Measurements from ENCODE around the gene TSSK2.
A peak's percentile ranks its signal among the peaks of the same experiment; 100 is the strongest.

TSSK2 gene

DNA sequence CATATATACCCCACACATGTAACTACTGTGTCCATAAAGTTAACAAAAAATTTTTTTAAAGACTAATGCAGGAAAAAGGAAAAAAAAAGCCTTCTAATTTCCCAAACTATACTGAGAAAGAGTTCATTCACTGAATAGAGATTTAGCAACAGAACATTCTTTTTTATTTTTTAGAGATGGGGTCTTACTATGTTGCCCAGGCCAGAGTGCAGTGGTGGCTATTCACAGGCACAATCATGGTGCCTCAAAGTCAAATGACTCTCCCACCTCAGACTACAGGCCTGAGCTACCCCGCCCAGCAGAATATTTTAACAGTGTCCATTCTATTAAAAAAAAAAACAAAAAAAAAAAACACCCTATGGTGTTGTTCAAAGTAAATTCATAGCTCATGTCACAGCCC lies 34.6 kb upstream of the TSSK2 start:
- H3K27ac Mint-ChIP-seq, result no peak overlapping the region
- no peaks in the 10 kb centered on the region for H3K4me1 Mint-ChIP-seq (ENCODE audit: low read depth)
- peaks cover 9% of the 10 kb centered on the region for H3K36me3 Mint-ChIP-seq (ENCODE audit: low read depth)
- H3K27me3 Mint-ChIP-seq (ENCODE audit: low read depth), result no peaks in the 10 kb centered on the region
- no peak overlapping the region for H3K4me3 Mint-ChIP-seq
- no peaks in the 10 kb centered on the region for H3K9me3 Mint-ChIP-seq
- no peak for DNase-seq (ENCODE audit: low spot score)

DNA sequence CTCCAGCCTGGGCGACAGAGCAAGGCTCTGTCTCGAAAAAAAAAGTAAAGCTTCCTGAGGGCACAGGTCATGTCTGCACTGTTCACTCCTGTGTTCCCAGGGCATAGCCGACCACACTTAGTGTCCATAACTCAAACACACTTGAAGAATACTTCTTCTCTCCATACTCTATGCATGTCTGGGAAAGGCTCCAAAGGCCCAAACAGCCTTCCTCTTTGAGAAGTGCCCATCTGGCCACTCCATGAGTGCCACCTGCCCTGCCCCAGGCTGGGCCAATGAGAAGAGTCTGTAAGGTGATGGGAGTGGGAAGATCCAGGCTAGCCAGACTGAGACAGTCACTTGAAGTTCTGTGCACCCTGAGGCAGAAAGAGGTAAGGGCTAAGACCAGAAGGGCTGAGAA lies 33.6 kb upstream of the TSSK2 start:
- Mint-ChIP-seq H3K36me3 (ENCODE audit: low read depth) (peaks cover 9% of the 10 kb centered on the region), H3K27ac (no peak overlapping the region), H3K9me3 (no peaks in the 10 kb centered on the region), H3K27me3 (ENCODE audit: low read depth) (no peaks in the 10 kb centered on the region), H3K4me1 (ENCODE audit: low read depth) (no peaks in the 10 kb centered on the region), H3K4me3 (no peak overlapping the region)
- DNase-seq (ENCODE audit: low spot score), result no peak

DNA sequence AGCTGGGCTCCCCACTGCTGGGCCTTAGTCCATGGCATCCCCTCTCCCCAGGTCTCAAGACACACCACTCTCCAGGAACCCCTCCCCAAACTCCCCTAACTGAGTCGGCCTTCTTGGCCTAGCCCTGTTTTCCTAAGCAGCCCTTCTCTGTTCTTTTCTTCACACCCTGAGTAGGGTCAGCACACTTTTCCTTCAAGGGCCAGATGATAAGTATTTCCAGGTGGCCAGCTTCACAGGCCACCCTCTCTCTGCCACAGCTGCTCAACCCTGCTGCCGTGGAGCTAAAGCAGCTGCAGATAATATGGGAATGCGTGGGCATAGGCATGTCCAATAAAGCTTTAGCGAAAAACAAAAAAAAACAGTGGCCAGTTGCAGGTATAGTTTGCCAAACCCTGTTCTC lies 33.0 kb upstream of the TSSK2 start:
- Mint-ChIP-seq H3K27me3 (ENCODE audit: low read depth) (no peaks in the 10 kb centered on the region), H3K36me3 (ENCODE audit: low read depth) (peaks cover 9% of the 10 kb centered on the region), H3K4me3 (no peak overlapping the region), H3K27ac (no peak overlapping the region), H3K9me3 (no peaks in the 10 kb centered on the region), H3K4me1 (ENCODE audit: low read depth) (no peaks in the 10 kb centered on the region)
- DNase-seq (ENCODE audit: low spot score), result no peak

DNA sequence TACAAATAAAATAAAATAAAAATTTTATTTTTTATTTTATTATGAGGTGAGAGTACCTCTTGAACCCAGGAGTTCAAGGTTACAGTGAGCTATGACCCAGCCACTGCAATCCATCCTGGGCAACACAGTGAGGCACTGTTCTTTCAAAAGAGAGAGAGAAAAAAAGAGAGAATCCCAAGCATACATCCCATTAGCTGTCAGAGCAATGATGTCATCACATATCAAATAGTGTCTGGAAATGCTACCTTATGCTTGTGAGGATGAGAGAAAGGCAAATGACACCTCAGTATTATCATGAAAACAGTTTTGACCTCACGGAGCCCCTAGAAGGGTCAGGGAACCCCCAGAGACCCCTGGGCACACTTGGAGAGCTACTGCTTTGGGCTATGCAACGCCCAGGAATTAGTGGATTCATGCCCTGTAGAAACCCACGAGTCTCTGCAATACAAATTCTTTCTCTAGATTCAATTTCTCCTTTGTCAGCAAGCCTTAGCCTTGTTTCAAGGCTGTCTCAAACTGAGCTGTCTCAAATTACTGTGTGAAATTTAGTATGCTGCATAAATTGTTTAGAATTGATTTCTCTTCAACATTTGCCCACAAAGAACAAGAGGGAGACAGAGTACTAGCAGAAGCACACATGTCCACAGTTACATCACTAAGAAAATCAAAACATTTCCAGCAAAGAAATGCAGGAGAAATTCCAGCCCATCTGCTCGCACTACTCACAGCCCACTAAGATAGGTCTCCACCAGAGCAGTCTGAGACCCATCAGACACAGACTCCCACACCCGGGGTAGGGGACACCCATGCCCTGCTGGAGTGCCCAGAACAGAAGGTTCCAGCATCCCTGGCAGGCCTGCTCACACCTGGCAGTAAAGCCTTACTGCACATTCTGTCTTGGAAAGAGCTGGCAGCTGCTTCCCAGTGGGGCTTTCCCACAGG lies 27.0 kb upstream of the TSSK2 start:
- Mint-ChIP-seq H3K27ac (no peak overlapping the region), H3K36me3 (ENCODE audit: low read depth) (peaks cover 7% of the 10 kb centered on the region), H3K9me3 (no peaks in the 10 kb centered on the region), H3K4me1 (ENCODE audit: low read depth) (peaks cover 12% of the 10 kb centered on the region), H3K27me3 (ENCODE audit: low read depth) (no peaks in the 10 kb centered on the region), H3K4me3 (no peak overlapping the region)
- DNase-seq (ENCODE audit: low spot score), result no peak

DNA sequence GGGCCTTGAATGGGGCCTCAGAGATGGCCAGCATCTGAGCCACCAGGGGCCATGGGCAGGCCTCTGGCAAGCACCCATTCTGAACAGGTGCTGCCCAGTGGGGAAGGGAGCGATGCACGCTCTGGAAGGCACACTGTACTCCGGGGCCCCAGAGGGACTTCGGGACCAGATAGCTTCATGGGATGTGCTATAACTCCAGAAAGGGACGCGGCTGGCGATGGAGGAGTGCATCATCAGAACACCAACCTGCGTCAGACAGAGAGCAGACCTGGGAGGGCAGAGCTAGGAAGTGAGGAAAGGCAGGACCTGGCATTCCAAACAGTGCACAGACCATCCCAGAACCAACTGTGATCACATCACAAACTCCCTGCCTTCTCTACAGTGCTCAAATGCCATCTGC lies 25.7 kb upstream of the TSSK2 start:
- Mint-ChIP-seq H3K9me3 (no peaks in the 10 kb centered on the region), H3K4me3 (no peak overlapping the region), H3K27ac (no peak overlapping the region), H3K4me1 (ENCODE audit: low read depth) (peaks cover 24% of the 10 kb centered on the region), H3K36me3 (ENCODE audit: low read depth) (peaks cover 7% of the 10 kb centered on the region), H3K27me3 (ENCODE audit: low read depth) (no peaks in the 10 kb centered on the region)
- no peak for DNase-seq (ENCODE audit: low spot score)

DNA sequence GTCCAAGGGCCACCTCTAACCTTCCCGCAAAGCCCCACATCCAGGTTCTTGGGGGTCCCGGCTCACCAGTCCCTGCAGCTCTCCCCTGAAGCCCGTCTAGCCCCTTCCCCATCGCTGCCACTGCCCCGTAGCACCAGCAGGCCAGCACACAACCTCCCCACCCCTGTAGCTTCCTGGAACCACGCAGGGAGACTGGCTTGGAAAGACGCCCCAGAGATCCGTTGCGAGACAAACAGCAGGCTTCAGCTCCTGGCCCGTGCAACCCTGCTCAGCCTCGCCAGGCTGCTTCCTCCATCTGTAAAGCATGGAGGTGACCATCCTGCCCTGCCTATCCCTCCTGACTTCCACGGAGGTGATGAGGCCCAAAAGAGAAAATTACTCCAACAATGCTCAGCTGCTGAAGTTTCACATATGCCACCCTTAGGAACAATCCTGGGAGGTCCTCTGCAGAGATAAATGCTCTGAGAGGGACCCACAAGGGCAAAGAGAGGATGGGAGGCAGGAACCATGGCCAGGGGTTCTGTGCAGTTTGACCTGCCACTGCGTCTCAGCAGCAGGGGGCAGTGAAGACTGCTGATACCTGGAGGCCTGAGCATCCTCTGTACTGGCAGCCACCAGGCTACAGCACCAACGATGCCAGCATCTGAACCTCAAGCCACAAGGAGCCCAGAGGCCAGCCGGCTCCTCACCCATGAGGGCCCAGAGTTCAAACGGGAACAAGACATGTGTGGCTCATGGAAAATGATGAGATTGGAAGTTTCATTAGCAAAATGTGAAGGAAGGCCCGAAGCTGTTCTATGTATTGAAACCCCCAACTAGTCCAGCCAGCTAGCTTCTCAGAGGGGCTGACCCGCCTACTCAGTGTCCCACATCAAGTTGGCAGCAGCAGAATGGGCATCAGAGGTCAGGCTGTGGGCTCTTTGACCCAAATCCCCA lies 25.0 kb upstream of the TSSK2 start:
- Mint-ChIP-seq H3K9me3 (no peaks in the 10 kb centered on the region), H3K4me3 (no peak overlapping the region), H3K27ac (no peak overlapping the region), H3K27me3 (ENCODE audit: low read depth) (no peaks in the 10 kb centered on the region), H3K36me3 (ENCODE audit: low read depth) (peaks cover 7% of the 10 kb centered on the region), H3K4me1 (ENCODE audit: low read depth) (peaks cover 27% of the 10 kb centered on the region)
- DNase-seq (ENCODE audit: low spot score), result no peak

DNA sequence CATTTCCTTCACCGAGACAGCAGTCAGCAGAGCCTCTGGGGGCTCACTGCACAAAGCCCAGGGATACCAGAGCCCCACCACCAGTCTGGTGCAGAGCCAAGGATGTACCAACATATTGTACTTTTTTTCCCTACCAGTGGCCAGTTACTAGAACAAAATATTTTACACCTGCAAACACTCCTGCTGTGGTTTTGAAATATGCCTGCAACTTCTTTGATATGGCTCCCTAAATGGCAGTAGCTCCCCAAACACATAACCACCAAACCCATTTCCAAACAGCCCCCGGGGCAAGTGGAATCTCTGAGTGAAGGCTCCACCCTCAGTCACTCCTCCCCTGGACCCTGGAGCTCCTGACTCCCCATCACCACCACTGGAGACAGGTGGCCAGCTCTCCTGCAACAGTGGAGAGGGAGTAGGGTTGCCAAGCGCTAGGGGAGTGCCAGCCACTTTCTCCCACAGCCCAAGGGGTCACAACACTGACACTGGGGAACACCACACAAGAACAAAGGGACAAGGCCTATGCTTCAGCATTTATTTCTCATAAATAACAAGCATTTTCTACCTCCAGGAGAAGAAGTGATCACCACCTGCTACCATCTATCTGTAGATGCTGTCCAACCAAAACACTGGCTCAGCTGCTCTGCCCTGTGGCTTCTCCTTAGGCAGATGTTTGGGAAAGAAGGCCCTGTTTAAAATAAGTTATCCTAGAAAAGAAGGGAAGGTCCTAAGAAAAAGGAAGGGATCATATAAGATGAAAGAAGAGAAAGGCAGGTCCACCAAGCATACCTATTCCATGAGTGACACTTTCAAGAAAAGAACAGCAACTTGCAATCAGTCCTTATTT lies 24.0 kb upstream of the TSSK2 start:
- Mint-ChIP-seq H3K4me3 (no peak overlapping the region), H3K9me3 (no peaks in the 10 kb centered on the region), H3K4me1 (ENCODE audit: low read depth) (peaks cover 31% of the 10 kb centered on the region), H3K36me3 (ENCODE audit: low read depth) (peaks cover 10% of the 10 kb centered on the region), H3K27me3 (ENCODE audit: low read depth) (no peaks in the 10 kb centered on the region), H3K27ac (no peak overlapping the region)
- DNase-seq (ENCODE audit: low spot score), result no peak

DNA sequence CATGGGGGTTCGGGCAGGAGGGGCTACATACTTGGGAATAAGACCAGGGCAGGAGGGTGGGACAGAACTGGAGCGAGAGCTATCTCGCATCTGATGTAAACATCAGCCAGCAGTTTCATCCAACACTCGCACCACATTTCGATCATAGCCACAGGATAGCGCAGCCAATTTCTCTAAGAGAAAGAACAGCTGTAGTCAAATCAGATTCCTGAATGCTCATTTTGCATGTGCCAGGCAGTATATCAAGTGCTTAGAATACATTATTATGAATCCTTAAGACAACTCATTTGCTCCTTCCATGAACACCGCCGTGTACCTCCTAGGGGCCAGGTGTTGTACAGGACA lies 23.4 kb upstream of the TSSK2 start:
- H3K27ac Mint-ChIP-seq, result no peak overlapping the region
- no peak for DNase-seq (ENCODE audit: low spot score)
- no peaks in the 10 kb centered on the region for H3K27me3 Mint-ChIP-seq (ENCODE audit: low read depth)
- H3K36me3 Mint-ChIP-seq (ENCODE audit: low read depth), result peaks cover 10% of the 10 kb centered on the region
- no peaks in the 10 kb centered on the region for H3K9me3 Mint-ChIP-seq
- peaks cover 31% of the 10 kb centered on the region for H3K4me1 Mint-ChIP-seq (ENCODE audit: low read depth)
- H3K4me3 Mint-ChIP-seq, result peak overlapping the region; percentile 22

DNA sequence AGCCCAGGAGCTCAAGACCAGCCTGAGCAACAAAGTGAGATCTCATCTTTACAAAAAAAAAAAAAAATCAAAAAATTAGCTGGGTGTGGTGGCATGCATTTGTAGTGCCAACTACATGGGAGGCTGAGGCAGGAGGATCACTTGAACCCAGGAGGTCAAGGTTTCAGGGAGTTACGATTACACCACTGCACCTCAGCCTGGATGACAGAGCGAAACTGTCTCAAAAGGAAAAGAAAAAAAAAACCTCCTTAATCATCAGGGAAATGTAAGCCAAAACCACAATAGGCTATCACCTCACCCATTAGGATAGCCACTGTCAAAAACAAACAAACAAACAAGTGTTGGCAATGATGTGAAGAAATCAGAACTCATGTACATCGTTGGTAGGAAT lies 22.3 kb upstream of the TSSK2 start:
- Mint-ChIP-seq H3K4me1 (ENCODE audit: low read depth) (peaks cover 32% of the 10 kb centered on the region), H3K27ac (peak overlapping the region; percentile 43), H3K9me3 (no peaks in the 10 kb centered on the region), H3K36me3 (ENCODE audit: low read depth) (peaks cover 10% of the 10 kb centered on the region), H3K27me3 (ENCODE audit: low read depth) (no peaks in the 10 kb centered on the region), H3K4me3 (peak overlapping the region; percentile 73)
- no peak for DNase-seq (ENCODE audit: low spot score)

DNA sequence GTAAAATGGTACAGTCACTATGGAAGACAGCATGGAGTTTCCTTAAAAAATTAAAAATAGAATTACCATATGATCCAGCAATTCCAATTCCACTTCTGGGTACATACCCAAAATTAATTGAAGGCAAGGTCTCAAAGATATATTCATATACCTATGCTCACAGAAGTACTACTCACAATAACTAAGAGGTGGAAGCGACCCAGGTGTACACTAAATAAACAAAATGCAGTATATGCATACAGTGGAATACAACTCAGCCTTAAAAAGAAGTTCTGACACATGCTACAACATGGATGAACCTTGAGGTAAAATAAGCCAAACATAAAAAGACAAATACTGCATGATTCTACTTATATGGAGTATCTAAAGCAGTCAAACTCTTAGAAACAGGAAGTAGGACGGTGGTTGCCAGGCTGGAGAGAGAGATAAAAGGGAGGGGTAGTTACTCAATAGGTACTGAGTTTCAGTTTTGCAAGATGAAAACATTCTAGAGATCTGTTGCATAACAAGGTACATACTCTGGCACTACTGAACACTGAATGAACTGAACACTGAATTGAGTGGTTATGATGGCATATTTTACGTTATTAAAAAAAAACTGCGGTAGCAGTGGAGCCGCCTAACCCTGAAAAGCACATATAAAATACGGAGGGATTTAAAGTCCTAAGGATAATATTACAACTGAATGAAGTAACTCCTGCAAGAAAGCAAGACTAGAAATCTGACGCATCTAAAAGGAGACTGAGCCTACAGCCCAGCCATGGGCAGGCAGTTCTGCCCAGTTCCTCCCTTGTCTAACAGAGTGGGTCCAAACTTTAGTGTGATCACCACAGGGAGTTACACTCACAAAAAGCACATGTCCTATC lies 21.7 kb upstream of the TSSK2 start:
- peak overlapping the region; percentile 73 for H3K4me3 Mint-ChIP-seq
- peak overlapping the region; percentile 85 for H3K27ac Mint-ChIP-seq
- peak; percentile 20 for DNase-seq (ENCODE audit: low spot score)
- no peaks in the 10 kb centered on the region for H3K27me3 Mint-ChIP-seq (ENCODE audit: low read depth)
- peaks cover 10% of the 10 kb centered on the region for H3K36me3 Mint-ChIP-seq (ENCODE audit: low read depth)
- H3K9me3 Mint-ChIP-seq, result no peaks in the 10 kb centered on the region
- H3K4me1 Mint-ChIP-seq (ENCODE audit: low read depth), result peaks cover 32% of the 10 kb centered on the region

DNA sequence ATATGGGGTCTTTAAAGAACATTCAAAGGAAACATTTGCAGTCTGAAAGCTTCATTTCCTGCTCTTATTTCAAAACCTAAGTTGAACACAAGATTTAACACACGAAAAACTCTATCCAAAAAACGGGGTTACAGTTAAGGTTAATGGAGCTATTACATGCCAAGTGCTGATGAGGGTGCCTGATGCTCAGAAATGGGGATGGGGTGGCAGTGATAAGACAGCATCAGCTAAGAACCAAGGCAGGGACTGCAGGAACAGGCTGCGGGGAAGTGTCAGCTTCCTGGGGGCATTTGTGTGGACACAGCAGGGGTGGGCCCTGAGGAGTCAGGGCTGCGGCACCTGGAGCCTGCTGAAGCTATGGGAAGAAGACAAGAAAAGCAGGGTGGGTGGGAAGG lies 21.0 kb upstream of the TSSK2 start:
- Mint-ChIP-seq H3K9me3 (no peaks in the 10 kb centered on the region), H3K4me1 (ENCODE audit: low read depth) (peaks cover 32% of the 10 kb centered on the region), H3K36me3 (ENCODE audit: low read depth) (peaks cover 10% of the 10 kb centered on the region), H3K27me3 (ENCODE audit: low read depth) (no peaks in the 10 kb centered on the region), H3K4me3 (peak overlapping the region; percentile 73), H3K27ac (peak overlapping the region; percentile 85)
- no peak for DNase-seq (ENCODE audit: low spot score)

DNA sequence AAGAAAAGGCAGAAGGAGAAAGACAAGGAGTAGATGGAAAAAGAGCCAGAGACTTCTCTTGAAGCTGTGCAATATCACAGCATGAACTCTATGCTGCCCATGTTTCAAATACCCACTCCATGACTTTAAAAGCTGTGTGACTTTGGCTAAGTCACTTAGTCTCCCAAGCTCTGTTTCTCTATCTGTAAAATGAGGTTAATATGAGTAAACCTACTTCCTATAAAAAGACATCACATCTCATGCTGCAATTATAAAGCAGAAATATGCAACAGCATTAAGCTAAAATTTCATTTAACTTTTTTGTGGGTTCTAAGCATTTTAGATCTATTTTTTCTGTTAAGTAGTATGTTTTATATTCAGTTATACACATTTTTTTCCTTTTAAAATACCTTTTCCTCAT lies 20.5 kb upstream of the TSSK2 start:
- Mint-ChIP-seq H3K27me3 (ENCODE audit: low read depth) (no peaks in the 10 kb centered on the region), H3K9me3 (no peaks in the 10 kb centered on the region), H3K4me1 (ENCODE audit: low read depth) (peaks cover 32% of the 10 kb centered on the region), H3K27ac (no peak overlapping the region), H3K36me3 (ENCODE audit: low read depth) (peaks cover 10% of the 10 kb centered on the region), H3K4me3 (no peak overlapping the region)
- no peak for DNase-seq (ENCODE audit: low spot score)

DNA sequence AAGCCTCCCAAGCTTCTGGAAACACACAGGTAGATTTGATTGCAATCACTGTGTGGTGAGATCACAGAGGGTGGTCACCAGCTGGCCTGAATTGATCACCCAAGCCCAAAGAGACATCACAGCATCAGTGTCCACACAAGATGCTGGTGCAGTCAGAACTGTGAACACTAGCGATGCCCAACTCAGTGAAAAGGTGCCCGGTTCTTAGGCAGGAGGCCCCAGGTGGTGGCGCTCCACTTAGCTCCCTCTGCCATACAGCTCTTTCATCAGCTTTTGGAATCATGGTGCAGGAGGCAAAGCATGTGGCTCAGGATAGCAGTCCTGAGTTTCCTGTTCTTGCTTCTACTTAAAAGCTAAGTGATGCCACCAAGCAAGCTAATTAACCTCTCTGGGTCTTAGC lies 20.0 kb upstream of the TSSK2 start:
- DNase-seq (ENCODE audit: low spot score), result no peak
- Mint-ChIP-seq H3K4me3 (peak overlapping the region; percentile 27), H3K4me1 (ENCODE audit: low read depth) (peaks cover 35% of the 10 kb centered on the region), H3K36me3 (ENCODE audit: low read depth) (peaks cover 10% of the 10 kb centered on the region), H3K27me3 (ENCODE audit: low read depth) (no peaks in the 10 kb centered on the region), H3K27ac (no peak overlapping the region), H3K9me3 (no peaks in the 10 kb centered on the region)
